Stimulated activated CD8-positive, alpha-beta memory T cell treated with anti-CD3 and anti-CD28 coated beads, Interleukin-4, amount 100 ng/mL, for 24 hours (primary cell): ENCODE results near the gene FBLN2.
A peak's percentile ranks its signal among the peaks of the same experiment; 100 is the strongest.

Experiments
- DNase-seq: peaks from one replicate; pipeline ENCODE4 v3.0.0-alpha.2; 2020; ENCODE audit warnings: low read depth

Gene FBLN2

GRCh38 chr3:13532085-13532484, 16.8 kb upstream of the FBLN2 start:
- no peak for DNase-seq

GRCh38 chr3:13532631-13533030, 16.3 kb upstream of the FBLN2 start:
- no peak for DNase-seq

- no peak for DNase-seq
Measured at GRCh38 chr3:13533885-13534301, 15.0 kb upstream of the FBLN2 start.

- no peak for DNase-seq
Measured at GRCh38 chr3:13535526-13535875, 13.4 kb upstream of the FBLN2 start.

DNA sequence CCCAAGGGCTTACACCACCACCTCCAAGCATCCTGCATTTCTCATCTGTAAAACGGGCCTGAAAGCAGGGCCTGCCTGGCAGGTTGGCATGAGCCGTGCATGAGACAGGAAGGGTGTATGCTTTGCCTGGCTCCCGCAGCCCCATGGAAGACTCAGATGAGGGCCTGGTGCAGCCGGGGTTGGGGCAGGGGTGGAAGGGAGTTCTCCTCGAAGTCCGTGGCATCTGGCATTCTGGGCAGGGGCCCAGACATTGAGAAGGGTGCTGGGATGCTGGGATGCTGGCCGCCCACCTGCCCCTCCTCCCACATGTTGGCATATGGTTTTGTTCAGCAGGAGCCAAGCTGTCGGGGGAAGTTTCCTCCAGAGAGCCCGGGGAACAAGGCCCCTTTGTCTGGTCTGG, 13.0 kb upstream of the FBLN2 start:
- no peak for DNase-seq

DNA sequence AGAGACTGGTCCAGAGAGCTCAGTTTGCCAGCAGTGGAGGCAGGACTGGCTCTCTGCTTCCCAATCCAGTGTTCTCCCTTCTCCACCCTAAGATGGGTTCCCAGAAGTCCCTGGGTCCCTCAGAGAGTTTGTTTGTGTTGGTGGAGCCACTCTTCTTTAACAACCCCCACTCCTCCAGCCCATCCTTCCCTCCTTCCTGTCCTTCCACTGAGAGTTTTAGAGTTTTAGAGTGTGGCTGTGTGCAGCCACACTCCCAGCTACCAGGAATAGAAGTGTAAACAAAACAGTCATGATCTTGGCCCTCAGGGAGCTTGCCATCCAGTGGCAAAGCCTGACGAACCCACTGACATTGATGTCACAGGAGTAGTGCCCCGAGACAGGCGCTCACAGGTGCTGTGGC, 12.5 kb upstream of the FBLN2 start:
- DNase-seq = no peak

DNA sequence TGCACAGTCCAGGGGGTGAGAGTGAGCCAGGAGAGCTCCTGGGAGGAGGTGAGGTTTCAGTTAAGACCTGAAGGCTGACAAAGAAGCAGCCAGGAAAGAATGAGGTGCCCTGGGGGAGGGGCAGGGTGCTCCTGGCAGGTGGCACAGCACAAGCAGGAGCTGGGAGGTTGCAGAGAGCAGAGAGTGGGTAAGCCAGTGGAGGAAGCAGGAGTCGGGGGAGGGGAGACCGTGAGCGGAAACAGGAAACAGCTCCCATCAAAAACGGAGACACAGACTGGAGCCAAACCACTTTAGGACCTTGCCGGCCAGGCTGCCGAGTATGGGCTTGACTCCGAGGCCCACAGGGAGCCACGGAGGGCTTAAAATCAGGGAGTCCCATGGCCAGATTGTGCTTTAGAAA, 12.1 kb upstream of the FBLN2 start:
- DNase-seq = no peak

DNA sequence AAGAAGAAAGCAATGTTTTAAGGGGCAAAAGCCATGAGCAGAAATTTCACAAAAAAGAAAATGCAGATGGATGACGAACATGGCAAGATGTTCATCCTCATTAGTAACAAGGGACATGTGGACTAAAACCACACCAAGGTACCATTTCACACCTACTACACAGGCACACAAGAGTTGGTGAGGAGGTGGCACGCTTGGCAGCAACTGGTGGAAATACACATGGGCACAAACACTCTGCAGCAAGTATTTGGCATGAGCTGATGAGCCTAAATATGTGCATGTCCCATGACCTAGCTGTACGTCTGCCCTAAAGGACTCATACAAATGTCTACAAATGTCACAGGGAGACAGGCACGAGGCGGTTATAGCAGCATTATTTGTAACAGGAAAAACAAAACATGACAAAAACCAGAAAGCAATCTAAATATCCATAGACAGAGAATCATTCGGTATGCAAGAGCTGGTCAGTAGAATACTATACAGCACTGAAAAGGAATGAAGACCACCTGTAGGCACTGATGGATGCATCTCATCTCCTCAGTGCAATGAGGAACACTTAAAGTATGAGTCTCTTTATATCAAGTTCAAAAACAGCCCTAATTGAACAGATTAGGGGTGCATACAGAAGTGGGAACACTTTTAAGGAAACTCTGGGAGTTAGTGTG, 11.5 kb upstream of the FBLN2 start:
- DNase-seq = no peak

DNA sequence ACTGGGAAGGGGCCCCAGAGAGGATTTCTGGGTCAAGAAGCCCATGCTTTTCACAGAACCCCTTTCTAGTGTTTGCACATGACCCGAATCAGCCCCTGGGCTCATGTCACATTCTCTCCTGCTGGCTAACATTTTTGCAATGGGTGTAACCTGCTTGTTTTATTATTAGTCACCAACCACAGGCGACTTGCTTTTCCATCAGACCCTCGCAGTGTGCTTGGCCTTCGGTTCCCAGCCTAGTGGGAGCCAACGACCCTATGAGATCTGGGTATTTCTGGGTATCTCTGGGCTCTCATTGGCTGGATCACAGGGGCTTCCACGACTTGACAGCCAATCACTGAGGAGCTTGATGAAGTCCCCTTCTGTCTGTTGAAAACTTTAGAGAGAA, 11.0 kb upstream of the FBLN2 start:
- no peak for DNase-seq

DNA sequence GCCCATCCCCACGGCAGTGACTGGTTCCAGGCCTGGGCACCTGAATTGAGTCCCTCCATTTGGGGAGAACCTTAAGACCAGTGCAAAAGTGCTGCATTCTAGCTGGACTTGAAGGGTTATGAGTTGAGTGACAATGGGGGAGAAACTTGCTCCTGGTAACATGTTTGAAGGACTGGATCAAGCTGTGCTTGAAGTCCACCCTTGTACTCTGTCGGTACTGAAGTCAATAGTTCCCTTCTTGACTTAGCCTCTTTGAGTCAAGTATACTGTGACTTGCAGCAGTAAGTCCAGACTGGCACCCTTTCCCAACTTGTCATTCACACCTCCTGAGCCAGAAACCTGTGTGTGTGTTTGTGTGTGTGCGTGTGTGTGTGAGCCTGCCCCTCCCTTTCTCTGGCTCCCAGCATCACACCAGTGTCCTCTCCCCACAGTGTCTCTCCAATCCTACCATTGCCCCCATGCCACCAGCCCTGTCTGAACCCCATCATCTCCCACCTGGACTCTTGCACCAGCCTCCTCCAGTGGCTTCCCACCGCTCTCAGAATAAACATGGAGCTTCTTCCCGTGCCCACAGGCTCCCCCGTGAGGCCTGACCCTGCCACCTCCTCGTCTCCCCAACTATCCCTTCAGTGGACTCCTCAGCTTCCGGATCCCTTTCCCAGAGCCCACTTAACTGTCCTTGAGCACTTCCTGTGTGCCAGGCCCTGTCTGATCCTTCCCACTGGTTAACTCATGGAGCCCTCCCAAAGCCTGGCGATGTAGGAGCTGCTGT, 10.2 kb upstream of the FBLN2 start:
- DNase-seq = no peak

- no peak for DNase-seq
Measured at GRCh38 chr3:13539292-13539638, 9.7 kb upstream of the FBLN2 start.

DNA sequence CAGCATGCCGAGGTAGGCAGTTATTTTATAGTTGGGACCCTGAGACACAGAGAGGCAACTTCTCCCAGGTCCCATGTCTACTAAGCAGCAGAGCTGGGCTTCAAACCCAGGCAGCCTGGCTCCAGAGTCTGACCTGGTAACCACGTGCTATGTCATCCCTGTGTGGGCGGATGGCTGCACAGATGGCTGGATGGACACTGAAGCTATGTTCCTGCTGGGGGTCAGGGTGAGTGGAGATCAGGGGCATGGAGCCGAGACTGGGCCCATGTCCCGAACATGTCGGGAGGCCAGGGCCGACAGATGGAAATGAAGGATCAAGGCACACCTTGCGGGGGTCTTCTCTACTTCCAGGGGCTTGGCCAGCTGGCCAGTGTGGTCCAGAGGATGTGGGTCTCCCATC, 9.3 kb upstream of the FBLN2 start:
- no peak for DNase-seq

GRCh38 chr3:13540297-13540995, 8.5 kb upstream of the FBLN2 start:
- no peak for DNase-seq

GRCh38 chr3:13541691-13542090, 7.2 kb upstream of the FBLN2 start:
- no peak for DNase-seq

DNA sequence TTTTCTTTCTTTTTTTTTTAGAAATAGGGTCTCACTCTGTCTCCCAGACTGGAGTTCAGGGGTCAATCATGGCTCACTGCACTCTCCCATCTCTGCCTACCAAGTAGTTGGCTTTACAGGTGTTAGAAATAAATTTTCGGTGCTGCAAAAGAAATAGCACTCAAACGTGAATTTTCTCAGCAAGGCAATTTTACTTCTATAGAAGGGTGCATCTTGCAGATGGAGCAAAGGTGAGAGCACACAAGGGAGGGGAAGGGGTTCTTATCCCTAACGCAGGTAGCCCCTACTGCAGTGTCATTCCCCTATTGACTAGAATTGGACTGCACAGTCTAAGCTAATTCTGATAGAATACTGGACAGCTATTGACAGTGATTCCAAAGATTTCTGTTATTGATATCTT, 6.8 kb upstream of the FBLN2 start:
- DNase-seq = no peak

DNA sequence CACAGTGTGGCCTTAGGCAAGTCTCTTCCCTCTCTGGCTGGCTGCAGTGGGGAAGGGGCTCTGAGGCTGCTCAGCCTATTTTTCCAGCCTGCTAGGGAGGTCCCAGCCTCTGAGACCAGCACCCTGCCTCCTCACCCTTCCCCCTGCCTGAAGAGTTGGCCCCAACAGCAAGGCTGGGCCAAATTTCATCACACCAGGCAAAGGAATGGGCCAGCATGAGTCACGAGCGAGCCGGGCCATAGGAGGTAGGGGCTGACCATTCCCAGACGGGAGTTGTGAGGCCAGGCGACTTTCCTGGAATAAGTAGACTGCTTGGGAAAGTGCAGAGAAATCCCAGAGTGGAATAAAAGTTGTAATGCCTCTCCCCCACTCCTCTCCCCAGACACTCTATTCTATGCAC, 5.7 kb upstream of the FBLN2 start:
- no peak for DNase-seq

DNA sequence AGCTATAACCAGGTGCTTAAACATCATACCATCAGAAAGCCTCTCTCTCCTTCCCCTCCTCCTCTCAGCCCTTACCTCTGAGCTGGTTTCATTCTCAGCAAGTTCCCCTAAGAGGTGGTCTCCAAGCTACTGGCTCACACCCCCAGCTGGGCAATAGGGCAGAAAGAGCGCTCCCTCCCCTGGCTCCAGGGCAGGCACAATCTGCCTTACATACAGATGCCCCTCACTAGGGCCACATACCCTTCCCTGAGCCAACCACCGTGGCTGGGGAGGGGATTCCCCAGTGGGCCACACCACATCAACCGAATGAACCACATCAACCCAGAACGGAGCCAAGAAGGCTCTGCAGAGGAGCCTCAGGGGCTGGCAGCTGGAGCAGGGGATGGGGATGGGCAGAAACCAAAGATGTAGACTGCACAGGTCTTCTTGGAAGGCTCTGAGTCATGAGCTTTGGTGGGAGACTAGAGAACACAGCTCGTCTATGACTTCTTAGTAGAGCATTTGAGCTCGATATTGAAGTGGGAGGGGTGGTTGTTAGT, 4.6 kb upstream of the FBLN2 start:
- DNase-seq = peak; percentile 54

- DNase-seq = no peak
Measured at GRCh38 chr3:13544951-13545651, 3.8 kb upstream of the FBLN2 start.

DNA sequence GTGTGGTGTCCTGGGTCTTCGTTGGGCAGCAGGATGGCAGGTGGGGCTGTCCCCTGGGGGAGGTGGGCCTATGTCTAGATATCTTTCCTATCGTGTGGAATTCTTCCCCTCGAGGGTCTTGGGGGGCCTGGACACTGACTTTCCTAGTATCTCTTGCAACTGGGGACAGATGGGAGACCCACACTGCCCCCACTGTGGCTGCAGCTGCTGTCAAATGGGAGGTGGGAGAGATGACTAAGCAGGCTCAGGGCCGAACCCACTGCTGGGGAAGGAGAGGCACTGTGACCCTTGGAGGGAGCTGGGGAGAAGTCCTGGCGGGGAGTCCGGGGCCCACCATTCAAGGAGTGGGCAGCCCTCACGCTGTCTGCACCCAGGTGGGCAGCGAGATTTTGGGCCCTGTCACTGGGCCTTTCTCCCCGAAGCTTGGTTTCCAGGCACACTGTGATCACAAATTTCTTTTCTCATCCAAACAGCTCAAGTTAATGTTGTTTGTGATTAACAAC, 2.9 kb upstream of the FBLN2 start:
- DNase-seq = no peak

DNA sequence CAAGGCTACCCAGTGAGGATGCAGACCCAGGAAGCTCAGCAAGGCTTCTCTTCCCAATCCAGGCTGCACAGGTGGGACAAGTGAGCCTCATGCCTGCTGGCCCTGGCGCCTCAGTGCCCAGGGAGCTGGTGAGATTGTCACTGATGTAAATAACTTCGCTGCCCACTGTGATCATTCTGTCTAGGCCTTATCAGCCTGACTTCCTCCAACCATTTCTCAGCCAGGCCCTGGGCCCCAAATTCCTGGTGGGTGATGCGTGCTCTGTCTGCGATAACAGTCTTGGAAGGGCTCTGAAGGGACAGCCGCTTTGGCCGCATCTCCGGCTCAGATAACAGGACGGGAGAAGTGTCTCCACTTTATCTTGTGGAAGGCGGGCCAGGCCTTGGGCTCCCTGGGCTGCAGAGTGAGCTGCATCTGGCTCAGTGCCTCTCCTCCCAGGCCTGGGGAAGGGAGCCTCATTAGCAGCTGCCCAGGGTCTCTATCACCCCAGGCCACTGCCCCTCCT, 2.2 kb upstream of the FBLN2 start:
- no peak for DNase-seq

DNA sequence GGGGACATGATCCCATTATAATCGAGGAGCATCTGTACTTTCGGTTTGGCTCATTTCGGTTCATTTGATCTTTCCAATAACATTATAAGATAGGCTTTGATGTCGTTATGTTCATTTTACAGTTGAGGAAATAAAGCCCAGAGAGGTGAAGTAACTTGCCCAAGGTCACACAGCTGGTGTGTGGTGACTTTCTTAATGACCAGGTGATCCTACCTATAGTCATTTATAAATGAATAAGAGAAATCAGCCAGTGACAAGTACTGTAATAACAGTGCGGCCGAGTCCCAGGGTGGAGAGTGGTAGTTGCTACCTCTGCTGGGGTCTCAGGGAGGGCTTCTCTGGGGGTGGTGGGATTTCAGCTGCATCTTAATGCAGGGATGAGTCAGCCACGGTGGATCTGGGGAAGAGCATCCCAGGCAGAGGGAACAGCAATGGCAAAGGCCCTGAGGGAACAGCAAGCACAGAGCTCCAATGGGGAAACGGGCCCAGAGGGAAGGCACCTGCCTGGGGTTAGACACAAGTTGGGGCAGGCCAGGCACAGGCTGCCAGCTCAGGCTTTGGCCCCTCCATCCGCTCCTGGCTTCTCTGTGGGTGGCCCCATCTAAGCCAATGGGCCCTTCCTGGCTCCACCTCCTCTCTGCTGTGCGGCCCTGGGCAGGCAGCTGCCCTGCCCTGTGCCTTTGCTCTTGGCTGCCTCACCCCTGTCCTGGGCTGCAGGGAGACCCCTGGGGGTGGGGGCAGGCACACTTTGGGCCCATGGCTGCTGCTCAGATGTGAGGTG, 1.1 kb upstream of the FBLN2 start:
- no peak for DNase-seq
